Caco-2 (cell line): ENCODE results near the gene RPGRIP1. TPM values are rescaled to one million over a fixed set of nuclear protein-coding genes. Genes with fewer than 3 reads are reported as not detected.

ENCODE experiments used
- BruUV-seq: library from RNA; stranded (reverse); fragments of 400-500 nt; replicated peaks from 2 replicates; lab custom pipeline; 2021; lab: Mats Ljungman, UMichigan
- CTCF ChIA-PET: fragments of 300-600 bp; sonication (Branson Sonifier 250); formaldehyde crosslinking; loops from one replicate; lab custom pipeline; 2022; ENCODE audit warnings: antibody characterized with exemption; lab: Charles Lee
- POLR2A ChIA-PET: fragments of 300-600 bp; sonication (Branson Sonifier 250); formaldehyde crosslinking; loops from one replicate; lab custom pipeline; 2022; ENCODE audit warnings: antibody characterized with exemption; lab: Charles Lee
- DNase-seq, 2 experiments: peaks; one replicate each; pipeline versions ENCODE4 v3.0.0 to v3.0.0-alpha.2; 2020 to 2022
- H3K27me3 ChIP-seq: replicated peaks from 2 replicates; pipeline ENCODE4 v1.6.0; 2011; ENCODE audit warnings: low read length; ENCODE audit not compliant: control insufficient read depth, insufficient read depth
- H3K36me3 ChIP-seq: 2 replicates; pipeline ENCODE4 v1.5.1; 2011; ENCODE audit warnings: low read length; ENCODE audit not compliant: control insufficient read depth, insufficient read depth
- H3K4me1 ChIP-seq: fragments of 250-450 bp; sonication (Bioruptor Pico); 2 replicates; pipeline ENCODE4 v1.5.1; 2020; ENCODE audit warnings: mild to moderate bottlenecking
- H3K4me3 ChIP-seq: 2 replicates; pipeline ENCODE4 v1.5.1; 2011; ENCODE audit warnings: low read depth, mild to moderate bottlenecking, control low read depth, low read length
- H3K9me3 ChIP-seq: fragments of 250-450 bp; sonication (Bioruptor Pico); 2 replicates; pipeline ENCODE4 v1.5.1; 2020; ENCODE audit warnings: mild to moderate bottlenecking, moderate library complexity
- H3K27ac Mint-ChIP-seq: one replicate; pipeline ENCODE4 v1.8.0; 2022; ENCODE audit warnings: mixed read lengths; ENCODE audit not compliant: unreplicated experiment
- H3K27me3 Mint-ChIP-seq: one replicate; pipeline ENCODE4 v1.8.0; 2022; ENCODE audit warnings: mixed read lengths; ENCODE audit not compliant: insufficient read depth, unreplicated experiment
- H3K36me3 Mint-ChIP-seq: one replicate; pipeline ENCODE4 v1.8.0; 2022; ENCODE audit warnings: mild to moderate bottlenecking, mixed read lengths; ENCODE audit not compliant: insufficient read depth, unreplicated experiment
- H3K4me1 Mint-ChIP-seq: one replicate; pipeline ENCODE4 v1.8.0; 2022; ENCODE audit warnings: low read depth, mixed read lengths; ENCODE audit not compliant: unreplicated experiment
- H3K4me3 Mint-ChIP-seq: one replicate; pipeline ENCODE4 v1.8.0; 2022; ENCODE audit warnings: mild to moderate bottlenecking, moderate library complexity, mixed read lengths; ENCODE audit not compliant: unreplicated experiment
- H3K9me3 Mint-ChIP-seq: one replicate; pipeline ENCODE4 v1.8.0; 2022; ENCODE audit warnings: mixed read lengths; ENCODE audit not compliant: unreplicated experiment
- intact Hi-C: fragments of 100-400 bp; cut with micrococcal nuclease; formaldehyde crosslinking; loops from one replicate; pipeline ENCODE4 v1.10.0; 2022; ENCODE audit not compliant: unreplicated experiment
- total RNA-seq: library from RNA; stranded (reverse); gene quantifications from 2 replicates; pipeline ENCODE4 v1.2.3, GENCODE V29; 2022
- TF ChIP-seq, protein P1 (sequence below), 2 experiments: fragments of 200-600 bp in 1 of 2; IDR thresholded peaks; 1 replicate in 1 of 2; 2 replicates in 1 of 2; pipeline versions ENCODE4 v1.5.1 to v1.8.0; 2011 to 2022; ENCODE audit warnings: antibody characterized with exemption in 1 of 2, control low read depth in 1 of 2, inconsistent platforms in 1 of 2, low read depth in 1 of 2, low read length in 1 of 2, mild to moderate bottlenecking in 1 of 2, moderate library complexity in 1 of 2; ENCODE audit not compliant: insufficient read depth in 1 of 2, severe bottlenecking in 1 of 2, unreplicated experiment in 1 of 2

RPGRIP1 gene
- total RNA-seq, 1 experiment from 2014 or later = not detected

DNA sequence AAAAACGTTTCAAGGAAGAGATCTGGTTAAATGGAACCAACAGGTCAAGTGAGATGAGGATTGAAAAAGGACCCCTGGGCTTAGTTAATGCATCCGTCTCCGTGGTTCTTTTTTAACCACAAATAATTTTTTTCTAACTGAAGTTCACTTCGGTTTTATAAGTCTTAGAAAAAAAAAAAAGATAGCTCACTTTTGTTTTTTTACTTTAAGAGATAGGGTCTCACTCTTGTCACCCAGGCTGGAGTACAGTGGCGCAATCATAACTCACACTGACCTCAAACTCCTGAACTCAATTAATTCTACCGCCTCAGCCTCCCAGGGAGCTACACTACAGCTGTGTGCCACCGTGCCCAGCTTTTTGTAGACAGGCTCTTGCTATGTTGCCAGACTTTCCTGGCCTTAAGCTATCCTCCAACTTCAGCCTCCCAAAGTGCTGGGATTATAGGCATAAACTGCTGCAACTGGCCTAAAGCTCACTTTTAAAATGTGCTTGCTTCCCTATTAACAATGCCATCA lies 22.4 kb upstream of the RPGRIP1 start:
- no peak overlapping the region for H3K4me3 Mint-ChIP-seq
- H3K4me3 ChIP-seq = no peak overlapping the region
- TF ChIP-seq, protein P1, sequence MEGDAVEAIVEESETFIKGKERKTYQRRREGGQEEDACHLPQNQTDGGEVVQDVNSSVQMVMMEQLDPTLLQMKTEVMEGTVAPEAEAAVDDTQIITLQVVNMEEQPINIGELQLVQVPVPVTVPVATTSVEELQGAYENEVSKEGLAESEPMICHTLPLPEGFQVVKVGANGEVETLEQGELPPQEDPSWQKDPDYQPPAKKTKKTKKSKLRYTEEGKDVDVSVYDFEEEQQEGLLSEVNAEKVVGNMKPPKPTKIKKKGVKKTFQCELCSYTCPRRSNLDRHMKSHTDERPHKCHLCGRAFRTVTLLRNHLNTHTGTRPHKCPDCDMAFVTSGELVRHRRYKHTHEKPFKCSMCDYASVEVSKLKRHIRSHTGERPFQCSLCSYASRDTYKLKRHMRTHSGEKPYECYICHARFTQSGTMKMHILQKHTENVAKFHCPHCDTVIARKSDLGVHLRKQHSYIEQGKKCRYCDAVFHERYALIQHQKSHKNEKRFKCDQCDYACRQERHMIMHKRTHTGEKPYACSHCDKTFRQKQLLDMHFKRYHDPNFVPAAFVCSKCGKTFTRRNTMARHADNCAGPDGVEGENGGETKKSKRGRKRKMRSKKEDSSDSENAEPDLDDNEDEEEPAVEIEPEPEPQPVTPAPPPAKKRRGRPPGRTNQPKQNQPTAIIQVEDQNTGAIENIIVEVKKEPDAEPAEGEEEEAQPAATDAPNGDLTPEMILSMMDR (IDR thresholded peaks at IDR 0.05; ENCODE audit: insufficient read depth in 1 of 2, low read depth in 1 of 2, low read length in 1 of 2, severe bottlenecking in 1 of 2, unreplicated experiment in 1 of 2) = no peak
- peaks cover 20% of the 10 kb centered on the region for H3K4me1 Mint-ChIP-seq
- no peak overlapping the region for H3K27ac Mint-ChIP-seq
- peaks cover 98% of the 10 kb centered on the region for H3K36me3 Mint-ChIP-seq
- intact Hi-C loops = no loop called here
- ChIA-PET CTCF (no interaction called here), POLR2A (no interaction called here)
- no peak for DNase-seq
- H3K9me3 ChIP-seq = no peaks in the 10 kb centered on the region
- H3K4me1 ChIP-seq = 0 out of 2 replicates have a peak, but pooled peaks cover 5% of the 10 kb centered on the region
- BruUV-seq = no TSS peak
- peaks cover 5% of the 10 kb centered on the region for H3K36me3 ChIP-seq
- H3K9me3 Mint-ChIP-seq = no peaks in the 10 kb centered on the region
- no peaks in the 10 kb centered on the region for H3K27me3 ChIP-seq
- no peaks in the 10 kb centered on the region for H3K27me3 Mint-ChIP-seq

DNA sequence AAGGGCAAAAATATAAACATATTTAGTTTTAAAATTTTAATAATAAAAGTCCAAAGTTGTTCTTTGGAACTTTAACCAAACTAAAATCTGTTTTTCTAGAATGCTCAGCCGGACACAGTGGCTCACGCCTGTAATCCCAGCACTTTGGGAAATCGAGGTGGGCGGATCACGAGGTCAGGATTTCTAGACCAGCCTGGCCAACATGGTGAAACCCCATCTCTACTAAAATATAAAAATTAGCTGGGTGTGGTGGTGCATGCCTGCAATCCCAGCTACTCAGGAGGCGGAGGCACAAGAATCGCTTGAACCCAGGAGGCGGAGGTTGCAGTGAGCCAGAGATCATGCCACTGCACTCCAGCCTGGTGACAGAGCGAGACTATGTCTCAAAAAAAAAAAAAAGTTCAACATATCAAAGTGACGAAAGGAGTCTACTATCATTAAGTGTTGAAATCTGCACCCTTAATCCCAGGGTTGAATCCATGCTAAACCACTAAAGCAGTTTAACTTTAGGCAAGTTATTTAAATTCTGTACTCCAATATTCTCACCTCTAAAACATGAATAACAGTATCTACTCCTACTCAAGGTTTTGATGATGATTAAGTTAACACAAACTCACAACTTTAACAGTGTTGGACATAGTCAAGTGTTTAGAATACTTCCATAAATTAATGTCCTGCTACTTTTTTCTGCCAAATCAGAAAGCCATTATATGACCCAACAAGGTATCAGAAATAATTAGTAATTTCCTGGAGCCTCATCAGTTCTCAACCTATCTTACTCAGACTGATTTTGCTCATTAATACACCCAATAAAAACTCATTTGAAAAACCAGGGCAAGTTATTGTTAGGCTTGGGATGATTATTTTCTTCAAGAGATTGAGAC lies 21.6 kb upstream of the RPGRIP1 start:
- H3K4me1 Mint-ChIP-seq = peaks cover 24% of the 10 kb centered on the region
- H3K4me3 ChIP-seq = no peak overlapping the region
- POLR2A ChIA-PET = no interaction called here

More for the DNA sequence above, 21.6 kb upstream of the RPGRIP1 start:
- Histone ChIP-seq H3K4me1 (0 out of 2 replicates have a peak, but pooled peaks cover 5% of the 10 kb centered on the region), H3K36me3 (peaks cover 6% of the 10 kb centered on the region), H3K27me3 (no peaks in the 10 kb centered on the region), H3K9me3 (no peaks in the 10 kb centered on the region)
- TF ChIP-seq, protein P1 (IDR thresholded peaks at IDR 0.05; ENCODE audit: insufficient read depth in 1 of 2, low read depth in 1 of 2, low read length in 1 of 2, severe bottlenecking in 1 of 2, unreplicated experiment in 1 of 2) = no peak
- DNase-seq = no peak
- CTCF ChIA-PET = no interaction called here
- Mint-ChIP-seq H3K27ac (no peak overlapping the region), H3K4me3 (no peak overlapping the region), H3K36me3 (peaks cover 98% of the 10 kb centered on the region), H3K9me3 (no peaks in the 10 kb centered on the region), H3K27me3 (no peaks in the 10 kb centered on the region)
- no TSS peak for BruUV-seq
- intact Hi-C loops = no loop called here
